Measurements from ENCODE around the gene TCN2. TPM values are rescaled to one million over a fixed set of nuclear protein-coding genes. Genes with fewer than 3 reads are reported as not detected.
"Not testable (repeated sequence)": the region's sequence is repeated elsewhere in the genome, so short reads cannot be mapped to it uniquely, and the experiment has no call there.

The TCN2 gene
- total RNA-seq, 5 donors from 2014 or later (not counting 1 experiment from before 2014, with no cell fraction given) = 0.26 to 0.65 (median 0.57) TPM

DNA sequence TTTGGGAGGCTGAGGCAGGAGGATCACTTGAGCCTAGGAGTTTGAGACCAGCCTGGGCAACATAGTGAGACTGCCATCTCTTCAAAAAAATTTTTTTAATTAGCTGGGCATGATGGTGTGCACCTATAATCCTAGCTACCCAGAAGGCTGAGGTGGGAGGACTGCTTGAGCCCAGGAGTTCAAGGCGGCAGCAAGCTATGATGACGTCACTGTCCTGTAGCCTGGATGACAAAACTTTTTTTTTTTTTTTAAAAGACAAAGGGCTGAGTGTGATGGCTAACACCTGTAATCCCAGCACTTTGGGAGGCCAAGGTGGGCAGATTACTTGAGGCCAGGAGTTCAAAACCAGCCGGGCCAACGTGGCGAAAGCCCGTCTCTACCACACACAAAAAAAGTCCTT is 12.9 kb downstream of the TCN2 start:
- H3K4me1 Mint-ChIP-seq; POLR2A ChIA-PET; H3K27ac ChIP-seq (ENCODE audit: low read length); H3K27me3 ChIP-seq (replicated peaks in 1 of 2; ENCODE audit: control insufficient read depth in 2 of 2, extremely low read depth in 1 of 2, insufficient read depth in 2 of 2, low read length in 1 of 2); H3K27me3 Mint-ChIP-seq; H3K27ac Mint-ChIP-seq; ATAC-seq (replicated peaks in 1 of 4); H3K4me1 ChIP-seq (ENCODE audit: control insufficient read depth in 1 of 2, extremely low read depth in 1 of 2, insufficient read depth in 2 of 2, low read length in 2 of 2); DNase-seq; H3K9me3 Mint-ChIP-seq; H3K36me3 Mint-ChIP-seq; H3K4me3 Mint-ChIP-seq; H3K9me3 ChIP-seq; CTCF ChIA-PET; H3K4me3 ChIP-seq (ENCODE audit: control insufficient read depth in 1 of 2, extremely low read depth in 1 of 2, low read length in 1 of 2); H3K36me3 ChIP-seq (ENCODE audit: control insufficient read depth in 2 of 2, extremely low read depth in 1 of 2, insufficient read depth in 1 of 2, low read length in 1 of 2): not testable (repeated sequence)
- 100% methylated on average over 1 of the region's 6 CpGs for WGBS (ENCODE audit: insufficient coverage)

DNA sequence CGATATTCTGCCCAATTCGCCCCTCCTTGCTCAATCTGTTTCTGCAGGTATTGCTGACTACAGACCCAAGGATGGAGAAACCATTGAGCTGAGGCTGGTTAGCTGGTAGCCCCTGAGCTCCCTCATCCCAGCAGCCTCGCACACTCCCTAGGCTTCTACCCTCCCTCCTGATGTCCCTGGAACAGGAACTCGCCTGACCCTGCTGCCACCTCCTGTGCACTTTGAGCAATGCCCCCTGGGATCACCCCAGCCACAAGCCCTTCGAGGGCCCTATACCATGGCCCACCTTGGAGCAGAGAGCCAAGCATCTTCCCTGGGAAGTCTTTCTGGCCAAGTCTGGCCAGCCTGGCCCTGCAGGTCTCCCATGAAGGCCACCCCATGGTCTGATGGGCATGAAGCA is 19.4 kb downstream of the TCN2 start:
- H3K27ac Mint-ChIP-seq = no peak overlapping the region
- Histone ChIP-seq H3K27me3 (replicated peaks in 1 of 2; ENCODE audit: control insufficient read depth in 2 of 2, extremely low read depth in 1 of 2, insufficient read depth in 2 of 2, low read length in 1 of 2) (no peaks in the 10 kb centered on the region), H3K27ac (ENCODE audit: low read length) (no peak overlapping the region), H3K4me3 (ENCODE audit: control insufficient read depth in 1 of 2, extremely low read depth in 1 of 2, low read length in 1 of 2) (no peak overlapping the region), H3K9me3 (no peaks in the 10 kb centered on the region), H3K4me1 (ENCODE audit: control insufficient read depth in 1 of 2, extremely low read depth in 1 of 2, insufficient read depth in 2 of 2, low read length in 2 of 2) (no peaks in the 10 kb centered on the region), H3K36me3 (ENCODE audit: control insufficient read depth in 2 of 2, extremely low read depth in 1 of 2, insufficient read depth in 1 of 2, low read length in 1 of 2) (no peaks in the 10 kb centered on the region)
- no peaks in the 10 kb centered on the region for H3K9me3 Mint-ChIP-seq
- DNase-seq = no peak
- ATAC-seq (replicated peaks in 1 of 4) = no peak
- no peak overlapping the region for H3K4me3 Mint-ChIP-seq
- CTCF ChIA-PET = no interaction called here
- H3K36me3 Mint-ChIP-seq = no peaks in the 10 kb centered on the region
- no peaks in the 10 kb centered on the region for H3K27me3 Mint-ChIP-seq
- H3K4me1 Mint-ChIP-seq = no peaks in the 10 kb centered on the region
- 63% methylated on average over 3 of the region's 5 CpGs for WGBS (ENCODE audit: insufficient coverage)
- POLR2A ChIA-PET = no interaction called here

DNA sequence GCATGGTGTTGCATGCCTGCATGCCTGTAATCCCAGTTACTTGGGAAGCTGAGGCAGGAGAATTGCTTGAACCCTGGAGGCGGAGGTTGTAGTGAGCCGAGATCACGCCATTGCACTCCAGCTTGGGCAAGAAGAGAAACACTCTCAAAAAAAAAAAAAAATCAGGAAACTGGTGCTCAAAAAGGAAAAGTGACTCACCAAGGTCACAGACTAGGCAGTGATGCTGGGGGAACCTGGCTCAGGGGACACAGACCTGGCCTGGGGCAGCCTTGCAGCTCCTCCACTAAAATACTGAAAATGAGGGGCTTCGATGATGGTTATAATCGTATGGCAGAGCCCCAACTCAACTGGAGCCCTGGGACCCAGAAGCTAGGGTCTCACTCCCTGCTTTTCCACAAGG is 20.5 kb downstream of the TCN2 start:
- no peaks in the 10 kb centered on the region for H3K9me3 Mint-ChIP-seq
- H3K9me3 ChIP-seq = no peaks in the 10 kb centered on the region
- no peak overlapping the region for H3K27ac ChIP-seq (ENCODE audit: low read length)
- POLR2A ChIA-PET = interaction anchor here in 1 of 2 donors (0.5 kb wide), 1 partner anchor 443 kb away, joined by 5 read pairs; no protein-coding TSS in a partner anchor
- H3K4me3 Mint-ChIP-seq = no peak overlapping the region
- no peak overlapping the region for H3K4me3 ChIP-seq (ENCODE audit: control insufficient read depth in 1 of 2, extremely low read depth in 1 of 2, low read length in 1 of 2)
- ATAC-seq (replicated peaks in 1 of 4) (no peak), DNase-seq (no peak)
- H3K27ac Mint-ChIP-seq = no peak overlapping the region
- WGBS (ENCODE audit: insufficient coverage) = 92% methylated on average over 4 of the region's 5 CpGs
- no peaks in the 10 kb centered on the region for H3K4me1 Mint-ChIP-seq
- H3K36me3 ChIP-seq (ENCODE audit: control insufficient read depth in 2 of 2, extremely low read depth in 1 of 2, insufficient read depth in 1 of 2, low read length in 1 of 2) = no peaks in the 10 kb centered on the region
- H3K27me3 ChIP-seq (replicated peaks in 1 of 2; ENCODE audit: control insufficient read depth in 2 of 2, extremely low read depth in 1 of 2, insufficient read depth in 2 of 2, low read length in 1 of 2) = no peaks in the 10 kb centered on the region
- CTCF ChIA-PET = interaction anchor here in 1 of 2 donors (0.7 kb wide), 1 partner anchor 14 kb away, joined by 4 read pairs; no protein-coding TSS in a partner anchor
- H3K27me3 Mint-ChIP-seq = no peaks in the 10 kb centered on the region
- no peaks in the 10 kb centered on the region for H3K36me3 Mint-ChIP-seq
- H3K4me1 ChIP-seq (ENCODE audit: control insufficient read depth in 1 of 2, extremely low read depth in 1 of 2, insufficient read depth in 2 of 2, low read length in 2 of 2) = no peaks in the 10 kb centered on the region

DNA sequence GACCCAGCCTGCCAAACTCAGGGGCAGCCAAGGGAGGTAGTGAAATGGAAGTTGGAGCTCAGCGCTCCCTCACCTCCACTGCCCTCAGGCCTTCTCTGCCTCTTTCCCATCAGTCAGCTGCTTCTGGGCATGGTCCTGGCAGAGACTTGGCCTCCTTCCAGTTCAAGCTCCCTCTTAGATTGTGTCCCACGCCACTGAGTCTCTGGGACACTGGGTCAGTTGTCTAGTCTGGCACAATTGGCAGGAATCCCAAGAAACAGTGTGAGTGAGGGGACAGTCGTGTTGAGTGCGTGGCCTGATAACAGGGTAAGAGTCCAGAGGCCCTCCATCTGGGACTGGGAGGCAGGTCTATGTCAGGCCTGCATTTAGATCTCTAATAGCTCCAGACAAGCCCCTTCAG is 21.5 kb downstream of the TCN2 start:
- no peaks in the 10 kb centered on the region for H3K27me3 ChIP-seq (replicated peaks in 1 of 2; ENCODE audit: control insufficient read depth in 2 of 2, extremely low read depth in 1 of 2, insufficient read depth in 2 of 2, low read length in 1 of 2)
- no peaks in the 10 kb centered on the region for H3K27me3 Mint-ChIP-seq
- DNase-seq = no peak
- H3K9me3 ChIP-seq = no peaks in the 10 kb centered on the region
- H3K4me3 ChIP-seq (ENCODE audit: control insufficient read depth in 1 of 2, extremely low read depth in 1 of 2, low read length in 1 of 2) = no peak overlapping the region
- H3K36me3 ChIP-seq (ENCODE audit: control insufficient read depth in 2 of 2, extremely low read depth in 1 of 2, insufficient read depth in 1 of 2, low read length in 1 of 2) = no peaks in the 10 kb centered on the region
- no peak overlapping the region for H3K27ac Mint-ChIP-seq
- no peak for ATAC-seq (replicated peaks in 1 of 4)
- no CpG with 5 or more reads among the region's 4 CpGs for WGBS (ENCODE audit: insufficient coverage)
- H3K27ac ChIP-seq (ENCODE audit: low read length) = no peak overlapping the region
- no peak overlapping the region for H3K4me3 Mint-ChIP-seq
- no peaks in the 10 kb centered on the region for H3K36me3 Mint-ChIP-seq
- H3K4me1 Mint-ChIP-seq = no peaks in the 10 kb centered on the region
- H3K9me3 Mint-ChIP-seq = no peaks in the 10 kb centered on the region
- ChIA-PET POLR2A (interaction anchor here in 1 of 2 donors (0.6 kb wide), 1 partner anchor 117 kb away, joined by 3 read pairs; no protein-coding TSS in a partner anchor), CTCF (interaction anchor here in 1 of 2 donors (0.7 kb wide), 1 partner anchor 685 kb away, joined by 4 read pairs; no protein-coding TSS in a partner anchor)
- H3K4me1 ChIP-seq (ENCODE audit: control insufficient read depth in 1 of 2, extremely low read depth in 1 of 2, insufficient read depth in 2 of 2, low read length in 2 of 2) = no peaks in the 10 kb centered on the region

DNA sequence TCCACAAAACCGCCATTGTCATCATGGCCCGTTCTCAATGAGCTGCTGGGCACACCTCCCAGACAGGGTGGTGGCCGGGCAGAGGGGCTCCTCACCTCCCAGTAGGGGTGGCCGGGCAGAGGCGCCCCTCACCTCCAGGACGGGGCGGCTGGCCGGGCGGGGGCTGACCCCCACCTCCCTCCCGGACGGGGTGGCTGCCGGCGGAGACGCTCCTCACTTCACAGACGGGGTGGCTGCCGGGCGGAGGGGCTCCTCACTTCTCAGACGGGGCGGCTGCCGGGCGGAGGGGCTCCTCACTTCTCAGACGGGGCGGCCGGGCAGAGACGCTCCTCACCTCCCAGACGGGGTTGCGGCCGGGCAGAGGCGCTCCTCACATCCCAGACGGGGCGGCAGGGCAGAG is 24.5 kb downstream of the TCN2 start:
- no CpG with 5 or more reads among the region's 31 CpGs for WGBS (ENCODE audit: insufficient coverage)

DNA sequence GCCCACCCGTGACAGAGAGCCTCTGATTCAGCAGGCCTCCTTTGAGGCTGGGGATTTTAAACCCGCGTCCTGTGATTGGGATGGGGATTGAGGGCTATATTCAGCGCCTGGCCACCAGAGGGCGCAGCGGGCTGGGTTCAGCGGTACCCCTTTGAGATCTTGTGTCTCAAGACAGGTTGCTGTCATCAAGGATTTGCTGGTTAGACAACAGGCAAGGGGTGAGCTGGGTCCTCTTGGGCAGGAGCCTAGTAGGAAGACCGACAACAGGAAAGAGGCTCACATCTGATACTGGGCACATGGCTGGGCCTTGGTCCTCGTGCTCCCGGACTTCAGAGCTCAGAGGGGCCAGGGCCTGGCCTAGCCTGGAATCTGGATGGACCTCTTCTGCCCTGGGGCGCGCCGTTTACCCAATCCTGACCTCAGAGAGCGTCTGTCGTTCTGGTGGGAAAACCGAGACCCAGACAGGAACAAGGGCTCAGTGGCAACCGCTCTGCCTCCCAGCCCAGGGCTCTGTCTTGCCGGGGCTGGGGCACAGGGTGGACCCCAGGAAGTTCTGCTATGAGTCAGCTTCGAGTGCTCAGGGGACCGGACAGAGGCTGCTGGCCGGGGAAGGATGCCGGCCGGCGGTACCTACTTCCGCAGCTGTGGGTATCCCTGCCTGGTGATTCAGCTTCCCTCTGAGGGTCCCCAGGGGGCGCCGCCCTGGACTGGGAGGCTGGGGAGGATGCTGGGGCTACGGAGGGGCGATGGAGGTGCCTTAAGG is 27.7 kb downstream of the TCN2 start:
- DNase-seq (peak; percentile 66 to 93 (median 85)), ATAC-seq (replicated peaks in 1 of 4) (peak; percentile 62 to 68 (median 64))
- H3K27ac ChIP-seq (ENCODE audit: low read length) = peak overlapping the region; percentile 84
- peak overlapping the region; percentile 75 to 85 (median 75) for H3K4me3 Mint-ChIP-seq
- H3K4me3 ChIP-seq (ENCODE audit: control insufficient read depth in 1 of 2, extremely low read depth in 1 of 2, low read length in 1 of 2) = peak overlapping the region; percentile 52
- no peaks in the 10 kb centered on the region for H3K27me3 Mint-ChIP-seq
- H3K4me1 Mint-ChIP-seq = peaks cover 13 to 24% (median 20%) of the 10 kb centered on the region in 3 donors
- peak overlapping the region; percentile 85 to 90 for H3K27ac Mint-ChIP-seq
- 9% methylated on average over 24 of the region's 29 CpGs for WGBS (ENCODE audit: insufficient coverage)
- peaks cover 0 to 4% (median 0%) of the 10 kb centered on the region in 3 donors for H3K9me3 Mint-ChIP-seq
- CTCF ChIA-PET = interaction anchor here (0.6 to 3.5 kb wide), 16 partner anchors 25 to 918 kb away, joined by 3 to 26 read pairs (median 4); partner anchors contain the start of genes DUSP18 (in 1 of the 2), MORC2 (in 1 of the 2), OSBP2 (in 1 of the 2) and PES1 (in 1 of the 2)
- H3K4me1 ChIP-seq (ENCODE audit: control insufficient read depth in 1 of 2, extremely low read depth in 1 of 2, insufficient read depth in 2 of 2, low read length in 2 of 2) = peaks cover 6 to 34% of the 10 kb centered on the region in 2 experiments
- H3K36me3 ChIP-seq (ENCODE audit: control insufficient read depth in 2 of 2, extremely low read depth in 1 of 2, insufficient read depth in 1 of 2, low read length in 1 of 2) = no peaks in the 10 kb centered on the region
- POLR2A ChIA-PET = interaction anchor here in 1 of 2 donors (0.6 kb wide), 1 partner anchor 1354 kb away, joined by 7 read pairs; no protein-coding TSS in a partner anchor
- H3K9me3 ChIP-seq = no peaks in the 10 kb centered on the region
- no peaks in the 10 kb centered on the region for H3K27me3 ChIP-seq (replicated peaks in 1 of 2; ENCODE audit: control insufficient read depth in 2 of 2, extremely low read depth in 1 of 2, insufficient read depth in 2 of 2, low read length in 1 of 2)
- H3K36me3 Mint-ChIP-seq = peaks cover 4% of the 10 kb centered on the region

More for the DNA sequence above, 24.5 kb downstream of the TCN2 start:
- H3K36me3 Mint-ChIP-seq; CTCF ChIA-PET; POLR2A ChIA-PET; H3K27ac ChIP-seq (ENCODE audit: low read length); H3K4me3 Mint-ChIP-seq; ATAC-seq (replicated peaks in 1 of 4); H3K4me3 ChIP-seq (ENCODE audit: control insufficient read depth in 1 of 2, extremely low read depth in 1 of 2, low read length in 1 of 2); H3K9me3 ChIP-seq; H3K27ac Mint-ChIP-seq; DNase-seq; H3K9me3 Mint-ChIP-seq; H3K27me3 Mint-ChIP-seq; H3K36me3 ChIP-seq (ENCODE audit: control insufficient read depth in 2 of 2, extremely low read depth in 1 of 2, insufficient read depth in 1 of 2, low read length in 1 of 2); H3K27me3 ChIP-seq (replicated peaks in 1 of 2; ENCODE audit: control insufficient read depth in 2 of 2, extremely low read depth in 1 of 2, insufficient read depth in 2 of 2, low read length in 1 of 2): not testable (repeated sequence)
- peaks cover 6 to 20% of the 10 kb centered on the region in 2 experiments for H3K4me1 ChIP-seq (ENCODE audit: control insufficient read depth in 1 of 2, extremely low read depth in 1 of 2, insufficient read depth in 2 of 2, low read length in 2 of 2)
- peaks cover 4 to 15% (median 12%) of the 10 kb centered on the region in 3 donors for H3K4me1 Mint-ChIP-seq
